Bronchial epithelial cell (primary cell): ENCODE data around the gene SEC22A. TPM values are rescaled to one million over a fixed set of nuclear protein-coding genes. Genes with fewer than 3 reads are reported as not detected.

ENCODE experiments used
- DNase-seq: peaks from one replicate; pipeline ENCODE4 v3.0.0-alpha.2; 2010; ENCODE audit warnings: low read depth
- FAIRE-seq: peaks from 2 replicates; lab custom pipeline; 2011; peaks lifted over from hg19 to GRCh38; lab: Jason Lieb, UNC
- H3K27me3 ChIP-seq: 2 replicates; pipeline ENCODE4 v1.5.1; 2011; ENCODE audit warnings: low read length; ENCODE audit not compliant: control insufficient read depth, insufficient read depth
- H3K36me3 ChIP-seq: 2 replicates; pipeline ENCODE4 v1.5.1; 2011; ENCODE audit warnings: low read length; ENCODE audit not compliant: control insufficient read depth, insufficient read depth
- H3K4me3 ChIP-seq: 2 replicates; pipeline ENCODE4 v1.5.1; 2011; ENCODE audit warnings: mild to moderate bottlenecking, low read depth, low read length, control low read depth
- CTCF ChIP-seq: IDR thresholded peaks from 2 replicates; pipeline ENCODE4 v1.5.1; 2011; ENCODE audit warnings: mild to moderate bottlenecking, moderate library complexity, low read length, control low read depth, inconsistent platforms; ENCODE audit not compliant: insufficient read depth, severe bottlenecking
- total RNA-seq: library from RNA; depleted of rRNA; stranded (reverse); fragments of >200 nt; gene quantifications from 2 replicates; pipeline ENCODE4 v1.2.1, GENCODE V29; 2014

The SEC22A gene
- total RNA-seq, 1 donor from 2014 or later = 44.0 TPM

DNA sequence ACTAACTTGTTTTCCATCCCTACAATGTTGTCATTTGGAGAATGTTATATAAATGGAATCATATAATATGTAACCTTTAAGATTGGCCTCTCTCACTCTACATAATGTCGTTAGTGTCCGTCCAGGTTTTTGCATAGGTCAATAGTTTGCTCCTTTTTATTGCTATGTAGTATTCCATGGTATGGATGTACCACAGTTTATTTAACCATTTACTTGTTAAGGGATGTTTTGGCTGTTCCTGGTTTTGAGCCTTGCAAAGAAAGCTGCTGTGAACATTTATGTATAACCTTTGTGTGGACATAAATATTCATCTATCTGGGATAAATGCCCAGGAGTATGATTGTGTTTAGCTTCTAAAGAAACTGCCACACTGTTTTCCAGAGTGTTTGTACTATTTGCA, 34.1 kb upstream of the SEC22A start:
- no peaks in the 10 kb centered on the region for H3K27me3 ChIP-seq
- peaks cover 8% of the 10 kb centered on the region for H3K36me3 ChIP-seq
- FAIRE-seq (no peak), DNase-seq (no peak)
- TF ChIP-seq CTCF = no peak
- H3K4me3 ChIP-seq = no peak overlapping the region

GRCh38 chr3:123168122-123168521, 33.6 kb upstream of the SEC22A start:
- peaks cover 8% of the 10 kb centered on the region for H3K36me3 ChIP-seq
- no peaks in the 10 kb centered on the region for H3K27me3 ChIP-seq
- FAIRE-seq (no peak), DNase-seq (no peak)
- H3K4me3 ChIP-seq = no peak overlapping the region
- TF ChIP-seq CTCF = no peak

DNA sequence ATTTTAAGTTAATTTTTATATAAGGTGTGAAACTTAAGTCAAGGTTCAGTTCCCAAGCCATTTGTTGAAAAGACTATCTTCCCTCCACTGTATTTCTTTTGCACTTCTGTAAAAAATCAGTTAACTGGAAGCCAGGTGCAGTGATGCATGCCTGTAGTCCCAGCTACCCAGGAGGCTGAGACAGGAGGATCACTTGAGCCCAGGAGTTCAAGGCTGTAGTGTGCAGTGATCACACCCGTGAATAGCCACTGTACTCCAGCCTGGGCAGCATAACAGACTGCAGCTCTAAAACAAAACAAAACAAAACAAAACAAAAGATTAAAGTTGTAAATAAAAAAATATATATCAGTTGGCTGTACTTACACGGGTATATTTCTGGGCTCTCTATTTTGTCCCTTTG, 33.1 kb upstream of the SEC22A start:
- Histone ChIP-seq H3K4me3 (no peak overlapping the region), H3K36me3 (peaks cover 6% of the 10 kb centered on the region), H3K27me3 (no peaks in the 10 kb centered on the region)
- FAIRE-seq = no peak
- DNase-seq = no peak
- no peak for TF ChIP-seq CTCF

GRCh38 chr3:123169492-123169929, 32.2 kb upstream of the SEC22A start:
- Histone ChIP-seq H3K4me3 (no peak overlapping the region), H3K27me3 (no peaks in the 10 kb centered on the region), H3K36me3 (peaks cover 2% of the 10 kb centered on the region)
- FAIRE-seq (no peak), DNase-seq (no peak)
- no peak for TF ChIP-seq CTCF

DNA sequence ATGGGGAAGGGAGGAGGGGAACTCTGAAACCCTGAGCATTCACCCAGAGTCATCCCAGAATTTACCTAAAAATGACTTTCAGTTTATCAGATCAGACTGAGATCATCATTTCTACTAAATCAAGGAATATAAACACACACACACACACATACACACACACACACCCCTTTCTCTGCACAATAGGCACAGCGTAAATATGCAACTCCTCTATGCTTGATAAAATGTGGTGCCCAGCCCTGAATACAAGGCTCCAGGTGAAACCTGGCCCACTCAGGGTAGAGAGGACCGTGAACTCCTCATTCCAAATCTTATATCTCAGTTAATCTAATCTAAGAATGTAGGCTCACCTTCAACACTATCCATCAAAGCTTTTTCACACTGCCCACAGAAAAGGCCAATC, 31.8 kb upstream of the SEC22A start:
- H3K4me3 ChIP-seq = no peak overlapping the region
- DNase-seq = no peak

More for the DNA sequence above, 31.8 kb upstream of the SEC22A start:
- Histone ChIP-seq H3K36me3 (peaks cover 1% of the 10 kb centered on the region), H3K27me3 (no peaks in the 10 kb centered on the region)
- FAIRE-seq = no peak
- no peak for TF ChIP-seq CTCF
